ENCODE results near the gene PDCL3.

Gene PDCL3

GRCh38 chr2:100581277-100581612 is 18.5 kb downstream of the PDCL3 start:
- Mint-ChIP-seq H3K9me3 (no peaks in the 10 kb centered on the region), H3K27me3 (no peaks in the 10 kb centered on the region), H3K36me3 (ENCODE audit: low read depth) (peaks cover 23% of the 10 kb centered on the region), H3K27ac (peak overlapping the region; percentile 96), H3K4me3 (peak overlapping the region; percentile 69), H3K4me1 (ENCODE audit: low read depth) (peaks cover 49% of the 10 kb centered on the region)
- no peak for DNase-seq

GRCh38 chr2:100584816-100585215 is 22.0 kb downstream of the PDCL3 start:
- Mint-ChIP-seq H3K36me3 (ENCODE audit: low read depth) (peaks cover 3% of the 10 kb centered on the region), H3K4me3 (no peak overlapping the region), H3K9me3 (no peaks in the 10 kb centered on the region), H3K27ac (no peak overlapping the region), H3K4me1 (ENCODE audit: low read depth) (peaks cover 60% of the 10 kb centered on the region), H3K27me3 (no peaks in the 10 kb centered on the region)
- no peak for DNase-seq

DNA sequence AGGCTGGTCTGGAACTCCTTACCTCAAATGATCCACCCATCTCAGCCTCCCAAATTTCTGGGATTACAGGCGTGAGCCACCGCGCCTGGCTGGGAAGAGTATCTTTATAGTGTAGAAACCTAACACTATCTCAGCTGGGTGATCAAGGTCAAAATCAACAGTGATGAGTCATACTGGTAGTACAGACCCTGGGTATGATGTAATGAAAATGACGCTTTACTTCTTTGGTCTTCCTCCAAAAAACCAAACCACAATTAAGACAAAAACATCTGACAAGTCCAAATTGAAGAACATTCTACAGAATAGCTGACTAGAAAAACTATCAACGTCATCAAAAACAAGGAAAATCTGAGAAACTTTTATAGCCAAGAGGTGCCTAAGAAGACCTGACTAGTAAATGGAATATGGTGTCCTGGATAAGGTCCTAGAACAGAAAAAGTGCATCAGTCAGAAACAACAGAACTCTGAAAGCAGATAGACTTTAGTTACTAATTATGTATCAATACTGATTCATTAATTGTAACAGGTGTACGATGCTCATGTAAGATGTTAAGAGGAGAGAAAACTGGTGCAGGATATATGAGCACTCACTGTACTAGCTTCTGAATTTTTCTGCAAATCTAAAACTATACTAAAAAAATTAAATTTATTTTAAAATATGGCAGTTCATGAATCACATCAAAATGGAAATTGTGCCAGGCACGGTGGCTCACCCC is 25.4 kb downstream of the PDCL3 start:
- peaks cover 44% of the 10 kb centered on the region for H3K4me1 Mint-ChIP-seq (ENCODE audit: low read depth)
- DNase-seq, result peak; percentile 40
- H3K4me3 Mint-ChIP-seq, result no peak overlapping the region
- no peaks in the 10 kb centered on the region for H3K36me3 Mint-ChIP-seq (ENCODE audit: low read depth)
- peak overlapping the region; percentile 30 for H3K27ac Mint-ChIP-seq
- H3K9me3 Mint-ChIP-seq, result no peaks in the 10 kb centered on the region
- H3K27me3 Mint-ChIP-seq, result no peaks in the 10 kb centered on the region

GRCh38 chr2:100589527-100589926 is 26.7 kb downstream of the PDCL3 start:
- no peaks in the 10 kb centered on the region for H3K36me3 Mint-ChIP-seq (ENCODE audit: low read depth)
- H3K9me3 Mint-ChIP-seq, result no peaks in the 10 kb centered on the region
- no peak overlapping the region for H3K4me3 Mint-ChIP-seq
- no peak for DNase-seq
- H3K27ac Mint-ChIP-seq, result peak overlapping the region; percentile 53
- H3K27me3 Mint-ChIP-seq, result no peaks in the 10 kb centered on the region
- peaks cover 42% of the 10 kb centered on the region for H3K4me1 Mint-ChIP-seq (ENCODE audit: low read depth)

DNA sequence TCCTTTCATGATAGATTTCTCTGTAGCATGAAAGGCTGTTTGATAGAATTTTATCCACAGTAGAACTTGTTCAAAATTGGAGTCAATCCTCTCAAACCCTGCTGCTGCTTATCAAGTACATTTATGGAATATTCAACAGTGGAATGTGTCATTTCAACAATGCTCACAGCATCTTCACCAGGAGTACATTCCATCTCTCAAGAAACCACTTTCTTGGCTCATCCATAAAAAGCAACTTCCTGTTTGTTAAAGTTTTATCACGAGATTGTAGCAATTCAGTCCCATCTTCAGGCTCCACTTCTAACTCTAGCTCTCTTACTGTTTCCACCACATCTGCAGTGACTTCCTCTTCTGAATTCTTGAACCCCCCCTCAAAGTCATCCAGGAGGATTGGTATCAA is 29.4 kb downstream of the PDCL3 start:
- Mint-ChIP-seq H3K27ac (no peak overlapping the region), H3K4me1 (ENCODE audit: low read depth) (peaks cover 37% of the 10 kb centered on the region), H3K36me3 (ENCODE audit: low read depth) (no peaks in the 10 kb centered on the region), H3K27me3 (no peaks in the 10 kb centered on the region), H3K9me3 (no peaks in the 10 kb centered on the region), H3K4me3 (no peak overlapping the region)
- no peak for DNase-seq

GRCh38 chr2:100596465-100596864 is 33.7 kb downstream of the PDCL3 start:
- H3K4me1 Mint-ChIP-seq (ENCODE audit: low read depth), result peaks cover 15% of the 10 kb centered on the region
- no peaks in the 10 kb centered on the region for H3K36me3 Mint-ChIP-seq (ENCODE audit: low read depth)
- DNase-seq, result no peak
- H3K27me3 Mint-ChIP-seq, result no peaks in the 10 kb centered on the region
- H3K27ac Mint-ChIP-seq, result no peak overlapping the region
- no peak overlapping the region for H3K4me3 Mint-ChIP-seq
- H3K9me3 Mint-ChIP-seq, result no peaks in the 10 kb centered on the region

- Mint-ChIP-seq H3K9me3 (no peaks in the 10 kb centered on the region), H3K27me3 (no peaks in the 10 kb centered on the region), H3K36me3 (ENCODE audit: low read depth) (no peaks in the 10 kb centered on the region), H3K4me1 (ENCODE audit: low read depth) (peaks cover 10% of the 10 kb centered on the region), H3K27ac (no peak overlapping the region), H3K4me3 (no peak overlapping the region)
- DNase-seq, result no peak
Observed at GRCh38 chr2:100599566-100599965, 36.8 kb downstream of the PDCL3 start.

- no peaks in the 10 kb centered on the region for H3K36me3 Mint-ChIP-seq (ENCODE audit: low read depth)
- H3K4me1 Mint-ChIP-seq (ENCODE audit: low read depth), result peaks cover 2% of the 10 kb centered on the region
- H3K9me3 Mint-ChIP-seq, result no peaks in the 10 kb centered on the region
- no peak for DNase-seq
- H3K4me3 Mint-ChIP-seq, result no peak overlapping the region
- no peaks in the 10 kb centered on the region for H3K27me3 Mint-ChIP-seq
- no peak overlapping the region for H3K27ac Mint-ChIP-seq
Observed at GRCh38 chr2:100601661-100602060, 38.9 kb downstream of the PDCL3 start.

DNA sequence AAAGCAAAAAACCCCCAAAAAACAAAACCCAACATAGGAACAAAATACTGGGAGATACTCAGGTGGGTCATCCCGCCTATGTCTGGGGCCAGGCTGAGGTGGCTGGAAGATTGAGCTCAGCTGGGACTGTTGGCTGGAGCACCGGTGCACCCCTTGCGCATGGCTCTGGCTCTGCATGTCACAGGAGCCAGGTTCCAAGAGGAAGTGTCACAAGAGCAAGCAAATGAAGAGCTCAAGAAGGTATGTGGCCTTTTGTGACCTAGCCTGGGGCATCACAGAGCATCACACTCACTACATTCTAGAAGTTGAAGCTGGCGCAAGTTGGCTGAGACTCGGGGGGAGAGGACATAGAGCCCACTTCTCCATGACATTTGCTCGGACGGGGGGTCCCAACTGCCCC is 40.6 kb downstream of the PDCL3 start:
- Mint-ChIP-seq H3K4me3 (no peak overlapping the region), H3K27me3 (no peaks in the 10 kb centered on the region), H3K9me3 (no peaks in the 10 kb centered on the region), H3K27ac (no peak overlapping the region), H3K36me3 (ENCODE audit: low read depth) (no peaks in the 10 kb centered on the region), H3K4me1 (ENCODE audit: low read depth) (peaks cover 5% of the 10 kb centered on the region)
- DNase-seq, result no peak

- no peaks in the 10 kb centered on the region for H3K9me3 Mint-ChIP-seq
- H3K4me3 Mint-ChIP-seq, result no peak overlapping the region
- H3K4me1 Mint-ChIP-seq (ENCODE audit: low read depth), result peaks cover 5% of the 10 kb centered on the region
- H3K27ac Mint-ChIP-seq, result no peak overlapping the region
- no peaks in the 10 kb centered on the region for H3K27me3 Mint-ChIP-seq
- DNase-seq, result no peak
- H3K36me3 Mint-ChIP-seq (ENCODE audit: low read depth), result no peaks in the 10 kb centered on the region
Observed at GRCh38 chr2:100603948-100604633, 41.3 kb downstream of the PDCL3 start.

DNA sequence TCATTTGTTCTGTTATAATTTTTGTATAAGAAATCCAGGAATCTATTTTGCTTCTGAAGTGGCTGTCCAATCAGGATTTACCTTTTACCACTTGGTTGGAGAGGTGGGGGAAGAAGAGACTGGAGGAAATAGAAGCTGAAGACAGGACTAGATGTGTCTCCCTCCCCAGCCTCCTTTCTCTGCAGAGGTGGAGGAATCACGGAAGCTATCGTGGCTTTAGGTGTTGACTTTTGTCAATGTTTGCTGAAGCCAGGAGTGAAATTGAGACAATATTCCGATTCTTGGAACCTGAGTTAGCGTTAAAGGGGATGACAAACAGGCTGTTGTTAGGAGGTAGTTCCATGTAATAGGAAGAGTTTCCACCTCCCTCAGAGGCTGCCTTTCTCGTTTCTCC is 43.5 kb downstream of the PDCL3 start:
- Mint-ChIP-seq H3K27me3 (no peaks in the 10 kb centered on the region), H3K27ac (no peak overlapping the region), H3K4me3 (no peak overlapping the region), H3K36me3 (ENCODE audit: low read depth) (no peaks in the 10 kb centered on the region), H3K9me3 (no peaks in the 10 kb centered on the region), H3K4me1 (ENCODE audit: low read depth) (peaks cover 5% of the 10 kb centered on the region)
- DNase-seq, result no peak

GRCh38 chr2:100606726-100607343 is 44.0 kb downstream of the PDCL3 start:
- H3K9me3 Mint-ChIP-seq, result no peaks in the 10 kb centered on the region
- no peaks in the 10 kb centered on the region for H3K36me3 Mint-ChIP-seq (ENCODE audit: low read depth)
- H3K4me1 Mint-ChIP-seq (ENCODE audit: low read depth), result peaks cover 2% of the 10 kb centered on the region
- no peaks in the 10 kb centered on the region for H3K27me3 Mint-ChIP-seq
- DNase-seq, result peak; percentile 42
- H3K27ac Mint-ChIP-seq, result no peak overlapping the region
- no peak overlapping the region for H3K4me3 Mint-ChIP-seq

GRCh38 chr2:100610381-100610831 is 47.6 kb downstream of the PDCL3 start:
- no peak overlapping the region for H3K27ac Mint-ChIP-seq

DNA sequence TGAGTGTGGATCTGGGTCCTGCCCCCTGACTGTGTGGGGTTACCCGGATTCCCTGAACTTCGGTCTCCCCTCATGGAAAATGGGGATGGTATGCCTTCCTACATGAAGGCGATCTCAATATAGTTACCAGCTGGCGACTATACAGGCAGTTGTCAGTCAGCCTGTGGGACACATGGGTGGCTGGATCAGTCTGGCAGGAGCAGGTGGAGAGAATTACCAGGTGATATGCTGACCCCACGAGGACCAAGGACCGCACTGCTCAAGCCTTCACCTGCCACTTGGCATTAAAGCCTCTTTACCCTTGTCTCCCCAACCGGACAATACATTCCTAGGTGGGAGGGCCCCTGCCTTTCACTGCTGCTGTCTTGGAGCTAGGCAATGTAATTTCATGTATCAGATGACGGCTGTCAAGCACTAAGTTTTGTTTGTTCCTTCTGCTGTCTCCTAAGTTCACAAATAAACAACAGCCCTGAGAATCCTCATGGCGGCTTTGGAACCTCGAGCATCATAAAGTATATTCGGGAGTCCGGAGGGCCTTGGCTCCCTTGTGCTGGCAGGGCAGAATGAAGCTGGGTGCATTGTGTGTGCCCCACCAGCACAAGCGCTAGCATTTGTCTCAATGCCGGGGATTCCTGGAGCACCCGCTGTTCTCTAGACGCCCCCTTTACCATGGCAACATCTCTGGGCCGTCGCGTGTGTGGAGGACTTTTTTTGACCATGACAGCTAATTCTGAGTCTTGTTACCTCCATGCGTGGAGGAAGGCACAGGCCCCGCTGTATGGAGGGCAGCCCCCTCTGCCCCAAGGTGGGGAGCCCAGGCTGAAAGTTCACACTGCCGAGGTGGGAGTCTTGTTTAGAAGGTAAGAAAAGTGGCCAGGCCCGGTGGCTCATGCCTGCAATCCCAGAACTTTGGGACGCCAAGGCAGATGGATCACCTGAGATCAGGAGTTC is 48.6 kb downstream of the PDCL3 start:
- Mint-ChIP-seq H3K27me3 (no peaks in the 10 kb centered on the region), H3K4me1 (ENCODE audit: low read depth) (peaks cover 2% of the 10 kb centered on the region), H3K36me3 (ENCODE audit: low read depth) (no peaks in the 10 kb centered on the region), H3K9me3 (no peaks in the 10 kb centered on the region), H3K4me3 (no peak overlapping the region), H3K27ac (no peak overlapping the region)
- no peak for DNase-seq

More at GRCh38 chr2:100610381-100610831, 47.6 kb downstream of the PDCL3 start:
- Mint-ChIP-seq H3K4me3 (no peak overlapping the region), H3K36me3 (ENCODE audit: low read depth) (no peaks in the 10 kb centered on the region), H3K27me3 (no peaks in the 10 kb centered on the region), H3K4me1 (ENCODE audit: low read depth) (peaks cover 2% of the 10 kb centered on the region), H3K9me3 (no peaks in the 10 kb centered on the region)
- DNase-seq, result peak; percentile 83
